GM12891 (cell line): ENCODE measurements around the gene TBCB.

ENCODE experiments used
- PAX5 ChIP-seq: IDR thresholded peaks from 2 replicates; pipeline ENCODE4 v1.6.1; 2011; ENCODE audit warnings: low read length, moderate library complexity, mild to moderate bottlenecking; ENCODE audit not compliant: insufficient read depth, severe bottlenecking
- POLR2A ChIP-seq: IDR thresholded peaks from 2 replicates; pipeline ENCODE4 v1.6.1; 2011; ENCODE audit warnings: low read depth, low read length, control low read depth
- POLR2AphosphoS5 ChIP-seq: IDR thresholded peaks from 2 replicates; pipeline ENCODE4 v1.6.1; 2011; ENCODE audit warnings: low read depth, low read length, control low read depth

DNA sequence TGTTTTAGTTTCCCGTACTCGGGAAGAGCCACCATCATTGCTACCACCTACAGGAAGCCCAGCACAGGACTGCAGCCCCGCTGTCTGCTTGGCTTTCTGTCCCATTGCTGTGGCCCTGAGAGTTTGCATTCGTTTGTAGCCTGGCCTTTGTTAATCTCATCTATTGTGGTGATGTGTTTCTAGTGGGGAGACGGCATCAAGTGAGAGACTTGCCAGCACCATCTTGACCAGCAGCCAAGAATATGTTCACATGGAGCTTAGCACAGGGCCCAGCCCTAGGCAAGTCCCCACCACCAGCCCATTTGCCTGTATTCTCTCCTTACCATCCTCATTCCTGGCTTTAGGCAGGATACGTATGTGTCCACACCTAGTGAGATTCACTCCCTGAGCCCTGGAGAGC, 21.6 kb upstream of the TBCB start:
- no peak for TF ChIP-seq POLR2AphosphoS5
- TF ChIP-seq POLR2A, result no peak
- no peak for TF ChIP-seq PAX5
